ENCODE measurements around the gene SLC25A11.

The SLC25A11 gene

DNA sequence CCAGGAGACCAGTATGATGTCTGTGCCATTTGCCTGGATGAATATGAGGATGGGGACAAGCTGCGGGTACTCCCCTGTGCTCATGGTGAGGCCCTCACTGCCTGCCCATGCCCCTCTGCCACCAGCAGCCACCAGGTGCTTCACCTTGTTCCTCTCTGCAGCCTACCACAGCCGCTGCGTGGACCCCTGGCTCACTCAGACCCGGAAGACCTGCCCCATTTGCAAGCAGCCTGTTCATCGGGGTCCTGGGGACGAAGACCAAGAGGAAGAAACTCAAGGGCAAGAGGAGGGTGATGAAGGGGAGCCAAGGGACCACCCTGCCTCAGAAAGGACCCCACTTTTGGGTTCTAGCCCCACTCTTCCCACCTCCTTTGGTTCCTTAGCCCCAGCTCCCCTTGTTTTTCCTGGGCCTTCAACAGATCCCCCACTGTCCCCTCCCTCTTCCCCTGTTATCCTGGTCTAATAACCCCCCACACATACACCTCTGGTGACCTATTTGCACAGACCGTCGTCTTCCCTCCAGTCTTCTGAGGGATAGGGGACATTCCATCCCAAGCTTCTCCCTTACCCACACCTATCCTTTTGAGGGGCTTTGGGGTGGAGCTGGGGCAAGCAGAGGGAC lies 4.8 kb upstream of the SLC25A11 start:
- H3K36me3 Mint-ChIP-seq (ENCODE audit: low read depth): peaks cover 65% of the 10 kb centered on the region
- no peaks in the 10 kb centered on the region for H3K27me3 Mint-ChIP-seq (ENCODE audit: low read depth)
- peak overlapping the region; percentile 90 for H3K4me3 Mint-ChIP-seq
- peaks cover 42% of the 10 kb centered on the region for H3K4me1 Mint-ChIP-seq (ENCODE audit: low read depth)
- H3K9me3 Mint-ChIP-seq: no peaks in the 10 kb centered on the region
- peak overlapping the region; percentile 95 for H3K27ac Mint-ChIP-seq

DNA sequence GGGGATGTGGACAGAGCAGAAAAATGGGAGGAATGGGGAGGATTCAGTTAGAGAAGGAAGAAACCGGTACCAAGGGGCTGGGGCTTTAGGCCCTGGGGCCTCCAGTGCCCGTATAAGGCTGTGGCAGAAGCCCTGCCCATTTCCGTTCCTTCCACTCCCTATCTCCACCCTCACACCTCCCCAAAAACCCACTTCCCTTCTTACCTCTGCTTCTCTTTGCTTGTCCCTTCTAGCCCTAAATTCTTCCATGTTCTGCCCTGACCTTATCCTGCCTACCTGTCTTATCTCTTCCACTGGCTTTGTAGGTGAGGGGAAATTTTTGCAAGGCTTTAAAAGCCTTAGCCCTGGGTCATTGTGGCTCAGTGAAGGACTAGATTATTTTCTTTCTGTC lies 4.3 kb upstream of the SLC25A11 start:
- peaks cover 65% of the 10 kb centered on the region for H3K36me3 Mint-ChIP-seq (ENCODE audit: low read depth)

DNA sequence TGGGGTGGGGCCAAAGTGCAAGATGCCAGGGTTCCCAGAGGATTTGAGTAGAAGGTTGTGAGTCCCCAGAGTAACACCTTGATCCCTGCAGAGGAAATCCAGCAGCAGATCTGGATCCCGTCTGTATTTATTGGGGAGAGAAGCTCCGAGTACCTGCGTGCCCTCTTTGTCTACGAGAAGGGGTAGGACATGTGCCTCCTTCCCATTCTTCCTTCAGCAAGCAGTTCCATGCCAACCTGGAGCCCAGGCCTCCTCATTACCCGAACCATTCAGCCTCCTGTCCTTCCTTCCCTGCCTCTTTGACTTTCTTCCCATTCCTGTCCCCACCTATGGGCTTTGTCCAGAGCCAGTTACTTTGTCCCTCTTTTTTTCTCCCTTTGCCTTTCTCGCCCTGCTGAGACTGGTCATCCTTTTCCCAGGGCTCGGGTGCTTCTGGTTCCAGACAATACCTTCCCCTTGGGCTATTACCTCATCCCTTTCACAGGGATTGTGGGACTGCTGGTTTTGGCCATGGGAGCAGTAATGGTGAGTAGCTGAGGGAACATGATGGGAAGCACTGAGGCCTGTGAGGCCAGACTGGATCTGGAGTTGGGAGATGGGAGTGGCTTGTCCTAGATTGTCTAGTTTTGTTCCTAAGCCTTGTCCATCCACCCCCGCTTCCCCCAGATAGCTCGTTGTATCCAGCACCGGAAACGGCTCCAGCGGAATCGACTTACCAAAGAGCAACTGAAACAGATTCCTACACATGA lies 3.1 kb upstream of the SLC25A11 start:
- Mint-ChIP-seq H3K27me3 (ENCODE audit: low read depth) (no peaks in the 10 kb centered on the region), H3K4me1 (ENCODE audit: low read depth) (peaks cover 49% of the 10 kb centered on the region), H3K9me3 (no peaks in the 10 kb centered on the region), H3K27ac (peak overlapping the region; percentile 41), H3K36me3 (ENCODE audit: low read depth) (peaks cover 72% of the 10 kb centered on the region), H3K4me3 (peak overlapping the region; percentile 90)

More for the DNA sequence above, 4.3 kb upstream of the SLC25A11 start:
- peak overlapping the region; percentile 90 for H3K4me3 Mint-ChIP-seq
- H3K27me3 Mint-ChIP-seq (ENCODE audit: low read depth): no peaks in the 10 kb centered on the region
- peaks cover 42% of the 10 kb centered on the region for H3K4me1 Mint-ChIP-seq (ENCODE audit: low read depth)
- H3K9me3 Mint-ChIP-seq: no peaks in the 10 kb centered on the region
- peak overlapping the region; percentile 95 for H3K27ac Mint-ChIP-seq

DNA sequence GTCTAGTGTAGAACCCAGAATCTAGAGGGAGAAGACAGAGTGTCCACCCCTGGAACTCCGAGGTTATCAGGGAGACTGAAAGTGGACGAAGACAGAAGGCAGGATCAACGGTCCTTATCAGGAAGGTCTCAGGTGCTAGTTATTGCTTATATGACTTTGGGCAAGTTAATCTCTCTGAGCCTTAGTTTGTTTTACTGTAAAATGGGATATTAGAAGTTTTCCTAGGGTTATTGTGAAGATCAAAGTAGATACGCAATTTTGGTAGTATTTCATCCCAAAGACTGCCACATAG lies 1.4 kb upstream of the SLC25A11 start:
- Mint-ChIP-seq H3K4me1 (ENCODE audit: low read depth) (peaks cover 50% of the 10 kb centered on the region), H3K4me3 (peak overlapping the region; percentile 90), H3K27ac (peak overlapping the region; percentile 93), H3K9me3 (no peaks in the 10 kb centered on the region), H3K36me3 (ENCODE audit: low read depth) (peaks cover 69% of the 10 kb centered on the region), H3K27me3 (ENCODE audit: low read depth) (no peaks in the 10 kb centered on the region)

DNA sequence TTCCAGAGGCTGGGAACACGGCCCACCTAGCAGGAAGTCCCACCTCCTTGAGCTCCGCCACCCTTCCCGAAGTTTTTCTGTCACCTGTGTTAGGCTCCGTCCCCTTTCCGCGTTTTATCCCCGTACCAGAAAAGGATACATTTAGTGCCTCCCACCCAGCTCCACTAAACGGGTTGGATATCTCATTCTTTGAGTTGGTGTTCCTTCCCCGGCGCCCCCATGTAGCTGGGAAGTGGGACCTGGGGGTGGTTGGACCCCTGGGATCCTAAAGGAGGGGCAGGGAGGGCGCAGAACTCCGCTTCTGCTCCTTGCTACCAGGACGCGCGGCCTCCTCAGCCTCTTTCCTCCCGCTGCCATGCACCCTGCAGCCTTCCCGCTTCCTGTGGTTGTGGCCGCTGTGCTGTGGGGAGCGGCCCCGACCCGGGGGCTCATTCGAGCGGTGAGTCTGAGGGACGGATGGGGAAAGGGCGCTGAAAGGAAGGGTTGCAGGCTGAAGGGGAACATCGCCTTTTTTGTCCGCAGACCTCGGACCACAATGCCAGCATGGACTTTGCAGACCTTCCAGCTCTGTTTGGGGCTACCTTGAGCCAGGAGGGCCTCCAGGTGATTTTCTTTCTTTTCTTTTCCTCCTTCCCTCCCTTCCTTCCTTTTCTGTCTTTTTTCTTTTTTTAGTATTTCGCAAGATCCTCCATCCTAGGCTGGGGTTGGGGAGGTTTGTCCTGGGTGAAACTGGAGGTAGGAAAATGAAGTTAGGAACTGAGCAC lies 891 bp upstream of the SLC25A11 start:
- Mint-ChIP-seq H3K4me3 (peak overlapping the region; percentile 90), H3K27me3 (ENCODE audit: low read depth) (no peaks in the 10 kb centered on the region), H3K4me1 (ENCODE audit: low read depth) (peaks cover 53% of the 10 kb centered on the region), H3K36me3 (ENCODE audit: low read depth) (peaks cover 68% of the 10 kb centered on the region), H3K27ac (peak overlapping the region; percentile 93), H3K9me3 (no peaks in the 10 kb centered on the region)

DNA sequence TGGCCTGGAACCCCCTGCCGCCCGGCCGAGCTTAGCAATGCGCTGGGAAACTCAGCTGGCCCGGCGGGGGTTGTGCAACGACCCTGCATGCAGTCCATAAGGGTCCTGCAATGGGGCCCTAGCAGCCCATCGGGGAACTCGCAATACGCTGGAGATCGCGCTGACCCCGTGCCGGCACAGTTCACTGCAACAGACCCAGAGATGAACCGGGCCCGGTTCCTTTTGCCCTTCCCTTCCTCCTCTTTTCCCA lies 375 bp downstream of the SLC25A11 start:
- Mint-ChIP-seq H3K4me1 (ENCODE audit: low read depth) (peaks cover 43% of the 10 kb centered on the region), H3K27me3 (ENCODE audit: low read depth) (no peaks in the 10 kb centered on the region), H3K27ac (peak overlapping the region; percentile 71), H3K4me3 (peak overlapping the region; percentile 90), H3K9me3 (no peaks in the 10 kb centered on the region), H3K36me3 (ENCODE audit: low read depth) (peaks cover 57% of the 10 kb centered on the region)

DNA sequence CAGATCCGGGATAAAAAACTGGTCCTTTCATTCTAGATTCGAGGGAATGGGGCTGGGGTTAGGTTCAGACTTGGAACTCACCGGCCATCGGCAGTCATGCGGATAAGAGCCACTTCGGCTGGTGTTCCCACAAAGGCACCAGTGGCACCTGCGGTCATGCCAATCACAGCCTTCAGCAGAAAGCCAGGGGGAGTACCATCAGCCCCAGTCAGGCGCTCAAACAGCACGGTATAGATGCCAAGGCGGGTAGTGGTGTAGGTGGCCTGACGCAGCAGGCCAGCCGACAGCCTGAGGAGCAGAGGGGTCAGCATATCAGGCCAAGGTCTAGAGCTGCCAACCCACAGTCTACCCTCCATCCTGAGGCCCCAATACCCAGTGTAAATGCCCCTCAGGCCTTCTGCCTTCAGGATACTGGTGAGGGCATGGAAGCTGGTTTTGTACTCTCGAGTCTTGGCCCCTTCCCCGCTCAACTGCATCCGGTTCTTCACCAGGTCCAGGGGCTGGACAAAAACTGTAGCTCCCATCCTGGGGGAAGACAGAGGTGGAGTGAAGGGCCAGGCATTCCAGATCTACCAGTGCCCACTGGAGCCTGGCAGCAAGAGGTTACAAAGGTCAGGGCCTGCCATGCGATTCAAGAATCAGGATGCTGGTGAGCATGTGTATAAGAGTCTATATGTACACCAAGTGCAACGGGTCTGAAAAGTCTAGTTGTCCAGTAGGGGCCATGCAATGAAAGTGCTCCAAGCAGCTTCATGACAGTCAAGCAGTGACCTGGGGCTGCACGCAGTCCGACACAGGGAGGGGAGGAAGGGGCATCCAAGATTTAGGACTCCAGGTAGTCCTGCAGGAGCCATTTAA lies 929 bp downstream of the SLC25A11 start:
- H3K4me1 Mint-ChIP-seq (ENCODE audit: low read depth): peaks cover 43% of the 10 kb centered on the region

DNA sequence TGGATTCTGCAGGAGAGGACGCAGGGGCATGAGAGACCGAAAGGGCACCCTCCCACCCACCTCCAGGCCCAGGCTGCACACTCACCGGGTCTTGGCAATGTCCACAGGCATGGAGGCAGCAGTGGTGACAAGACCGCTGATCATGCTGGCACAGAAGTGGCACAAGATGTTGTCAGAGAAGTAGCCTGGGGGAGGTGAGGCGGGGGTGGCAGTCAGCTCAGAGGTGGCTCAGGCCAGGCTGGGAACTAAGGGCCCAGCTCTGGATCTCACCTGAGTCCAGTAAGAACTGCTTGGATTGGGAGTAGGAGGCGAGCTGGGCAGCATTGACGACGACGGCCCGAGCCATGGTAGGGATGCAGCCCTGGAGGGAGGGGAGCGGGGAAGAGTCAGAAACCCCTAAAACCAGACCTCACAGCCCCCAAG lies 1.8 kb downstream of the SLC25A11 start:
- Mint-ChIP-seq H3K9me3 (no peaks in the 10 kb centered on the region), H3K4me3 (peak overlapping the region; percentile 90), H3K36me3 (ENCODE audit: low read depth) (peaks cover 51% of the 10 kb centered on the region), H3K27ac (peak overlapping the region; percentile 60), H3K4me1 (ENCODE audit: low read depth) (peaks cover 44% of the 10 kb centered on the region), H3K27me3 (ENCODE audit: low read depth) (no peaks in the 10 kb centered on the region)

More for the DNA sequence above, 929 bp downstream of the SLC25A11 start:
- peaks cover 53% of the 10 kb centered on the region for H3K36me3 Mint-ChIP-seq (ENCODE audit: low read depth)
- no peaks in the 10 kb centered on the region for H3K9me3 Mint-ChIP-seq
- no peaks in the 10 kb centered on the region for H3K27me3 Mint-ChIP-seq (ENCODE audit: low read depth)
- H3K4me3 Mint-ChIP-seq: peak overlapping the region; percentile 90
- peak overlapping the region; percentile 71 for H3K27ac Mint-ChIP-seq

DNA sequence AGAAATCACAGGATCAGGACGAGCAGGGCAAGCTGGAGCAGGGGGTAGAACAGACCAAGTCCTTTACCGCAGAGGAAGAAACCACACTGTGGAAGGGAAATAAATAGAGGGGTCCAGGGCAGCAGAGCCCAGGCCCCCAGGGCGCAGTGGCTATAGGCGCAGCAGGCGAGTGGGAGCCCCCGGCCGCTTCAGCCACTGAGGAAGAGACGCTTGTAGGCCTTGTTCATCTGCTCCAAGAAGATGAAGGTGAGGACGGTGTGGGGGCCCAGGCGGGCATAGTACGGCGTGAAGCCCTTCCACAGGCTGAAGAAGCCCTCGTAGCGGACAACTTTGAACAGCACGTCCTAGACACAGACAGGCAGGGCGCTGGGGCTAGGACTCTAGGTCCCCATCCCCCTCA lies 2.3 kb downstream of the SLC25A11 start:
- Mint-ChIP-seq H3K36me3 (ENCODE audit: low read depth) (peaks cover 47% of the 10 kb centered on the region), H3K4me1 (ENCODE audit: low read depth) (peaks cover 40% of the 10 kb centered on the region), H3K9me3 (no peaks in the 10 kb centered on the region), H3K27me3 (ENCODE audit: low read depth) (no peaks in the 10 kb centered on the region), H3K4me3 (no peak overlapping the region), H3K27ac (no peak overlapping the region)

DNA sequence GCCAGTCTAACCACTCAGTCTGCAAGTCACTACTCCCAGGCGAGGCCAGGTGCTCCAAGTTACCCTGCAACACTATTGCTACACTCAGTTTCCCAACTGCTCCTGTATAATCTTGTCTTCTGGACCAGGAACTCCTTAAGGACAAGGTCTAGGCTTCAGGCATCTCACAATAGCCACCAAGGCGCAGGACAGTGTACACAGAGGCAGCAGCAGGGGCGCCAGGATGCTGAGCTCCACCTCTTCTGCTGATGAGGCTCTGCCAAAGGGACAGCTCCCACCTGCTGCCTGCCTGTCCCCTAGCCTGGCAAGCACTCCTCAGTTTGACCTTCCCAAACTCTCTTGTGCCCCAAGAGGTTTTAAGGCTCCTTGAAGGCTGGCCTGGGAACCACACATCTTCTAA lies 3.4 kb downstream of the SLC25A11 start:
- Mint-ChIP-seq H3K9me3 (no peaks in the 10 kb centered on the region), H3K4me1 (ENCODE audit: low read depth) (peaks cover 35% of the 10 kb centered on the region), H3K27ac (no peak overlapping the region), H3K4me3 (no peak overlapping the region), H3K36me3 (ENCODE audit: low read depth) (peaks cover 41% of the 10 kb centered on the region), H3K27me3 (ENCODE audit: low read depth) (no peaks in the 10 kb centered on the region)

DNA sequence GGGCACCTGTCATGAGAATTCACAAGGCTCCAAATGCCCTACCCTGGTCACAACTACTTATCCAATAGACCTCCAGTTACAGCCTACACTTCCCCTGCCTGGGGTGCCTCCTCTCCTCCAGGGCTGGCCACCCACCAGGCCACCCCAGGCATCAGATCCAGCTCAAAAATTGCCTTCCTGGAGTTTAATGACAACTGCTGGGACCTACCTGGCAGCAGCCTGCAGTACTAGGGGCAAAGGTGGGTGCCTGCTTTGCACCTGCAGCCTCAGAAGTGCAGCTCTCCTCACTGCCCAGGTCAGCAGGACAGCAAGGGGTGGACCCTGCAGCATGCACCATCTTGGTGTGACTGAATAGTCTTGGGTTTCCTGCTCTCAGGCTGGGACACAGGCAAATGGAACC lies 4.2 kb downstream of the SLC25A11 start:
- Mint-ChIP-seq H3K27ac (no peak overlapping the region), H3K9me3 (no peaks in the 10 kb centered on the region), H3K4me3 (no peak overlapping the region), H3K27me3 (ENCODE audit: low read depth) (no peaks in the 10 kb centered on the region), H3K4me1 (ENCODE audit: low read depth) (peaks cover 33% of the 10 kb centered on the region), H3K36me3 (ENCODE audit: low read depth) (peaks cover 42% of the 10 kb centered on the region)

DNA sequence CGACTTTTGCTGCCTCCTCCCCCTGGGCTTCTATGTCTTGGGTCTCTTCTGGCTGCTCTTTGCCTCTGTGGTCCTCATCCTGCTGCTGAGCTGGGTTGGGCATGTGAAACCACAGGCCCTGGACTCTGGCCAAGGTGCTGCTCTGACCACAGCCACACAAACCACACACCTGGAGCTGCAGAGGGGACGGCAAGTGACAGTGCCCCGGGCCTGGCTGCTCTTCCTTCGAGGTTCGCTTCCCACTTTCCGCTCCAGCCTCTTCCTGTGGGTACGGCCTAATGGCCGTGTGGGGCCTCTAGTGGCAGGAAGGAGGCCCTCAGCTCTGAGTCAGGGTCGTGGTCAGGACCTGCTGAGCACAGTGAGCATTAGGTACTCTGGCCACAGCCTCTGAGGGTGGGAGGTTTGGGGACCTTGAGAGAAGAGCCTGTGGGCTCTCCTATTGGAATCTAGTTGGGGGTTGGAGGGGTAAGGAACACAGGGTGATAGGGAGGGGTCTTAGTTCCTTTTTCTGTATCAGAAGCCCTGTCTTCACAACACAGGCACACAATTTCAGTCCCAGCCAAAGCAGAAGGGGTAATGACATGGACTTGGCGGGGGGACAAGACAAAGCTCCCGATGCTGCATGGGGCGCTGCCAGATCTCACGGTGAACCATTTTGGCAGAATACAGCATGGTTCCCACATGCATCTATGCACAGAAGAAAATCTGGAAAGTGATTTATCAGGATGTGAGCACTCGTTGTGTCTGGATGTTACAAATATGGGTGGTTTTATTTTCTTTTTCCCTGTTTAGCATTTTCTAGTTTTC lies 5.5 kb downstream of the SLC25A11 start:
- peak overlapping the region; percentile 60 for H3K27ac Mint-ChIP-seq
- peaks cover 45% of the 10 kb centered on the region for H3K36me3 Mint-ChIP-seq (ENCODE audit: low read depth)
- no peak overlapping the region for H3K4me3 Mint-ChIP-seq
- no peaks in the 10 kb centered on the region for H3K27me3 Mint-ChIP-seq (ENCODE audit: low read depth)
- H3K4me1 Mint-ChIP-seq (ENCODE audit: low read depth): peaks cover 33% of the 10 kb centered on the region
- H3K9me3 Mint-ChIP-seq: no peaks in the 10 kb centered on the region

DNA sequence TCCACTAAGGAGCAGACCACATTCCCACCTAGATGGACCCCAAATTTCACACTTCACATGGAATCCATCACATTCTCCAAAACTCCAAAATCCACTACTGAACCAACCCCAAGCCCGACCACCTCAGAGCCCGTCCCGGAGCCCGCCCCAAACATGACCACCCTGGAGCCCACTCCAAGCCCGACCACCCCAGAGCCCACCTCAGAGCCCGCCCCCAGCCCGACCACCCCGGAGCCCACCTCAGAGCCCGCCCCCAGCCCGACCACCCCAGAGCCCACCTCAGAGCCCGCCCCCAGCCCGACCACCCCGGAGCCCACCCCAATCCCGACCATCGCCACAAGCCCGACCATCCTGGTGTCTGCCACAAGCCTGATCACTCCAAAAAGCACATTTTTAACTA lies 6.2 kb downstream of the SLC25A11 start:
- peak overlapping the region; percentile 60 for H3K27ac Mint-ChIP-seq
- H3K27me3 Mint-ChIP-seq (ENCODE audit: low read depth): no peaks in the 10 kb centered on the region
- no peak overlapping the region for H3K4me3 Mint-ChIP-seq
- peaks cover 49% of the 10 kb centered on the region for H3K36me3 Mint-ChIP-seq (ENCODE audit: low read depth)
- peaks cover 30% of the 10 kb centered on the region for H3K4me1 Mint-ChIP-seq (ENCODE audit: low read depth)
- H3K9me3 Mint-ChIP-seq: no peaks in the 10 kb centered on the region

DNA sequence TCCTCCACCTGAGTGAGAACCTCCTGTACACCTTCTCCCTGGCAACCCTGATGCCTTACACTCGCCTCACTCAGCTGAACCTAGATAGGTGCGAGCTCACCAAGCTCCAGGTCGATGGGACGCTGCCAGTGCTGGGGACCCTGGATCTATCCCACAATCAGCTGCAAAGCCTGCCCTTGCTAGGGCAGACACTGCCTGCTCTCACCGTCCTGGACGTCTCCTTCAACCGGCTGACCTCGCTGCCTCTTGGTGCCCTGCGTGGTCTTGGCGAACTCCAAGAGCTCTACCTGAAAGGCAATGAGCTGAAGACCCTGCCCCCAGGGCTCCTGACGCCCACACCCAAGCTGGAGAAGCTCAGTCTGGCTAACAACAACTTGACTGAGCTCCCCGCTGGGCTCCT lies 7.1 kb downstream of the SLC25A11 start:
- no peak overlapping the region for H3K27ac Mint-ChIP-seq

More for the DNA sequence above, 7.1 kb downstream of the SLC25A11 start:
- H3K4me3 Mint-ChIP-seq: no peak overlapping the region
- H3K4me1 Mint-ChIP-seq (ENCODE audit: low read depth): peaks cover 24% of the 10 kb centered on the region
- peaks cover 47% of the 10 kb centered on the region for H3K36me3 Mint-ChIP-seq (ENCODE audit: low read depth)
- H3K9me3 Mint-ChIP-seq: no peaks in the 10 kb centered on the region
- H3K27me3 Mint-ChIP-seq (ENCODE audit: low read depth): no peaks in the 10 kb centered on the region

All from T-helper 1 cell treated with Interleukin-12 subunit alpha and Interleukin-12 subunit beta and Interleukin-4 antibody, amounts not matched to agents 30 μg/mL and 1 μg/mL, for 36 hours (primary cell).